GM12878 (cell line): ENCODE results near the gene LRRC3C. TPM values are rescaled to one million over a fixed set of nuclear protein-coding genes. Genes with fewer than 3 reads are reported as not detected.

Experiments
- ATAC-seq: fragments of 200-7000 bp; cut with Tn5 transposase; 3 replicates; pipeline ENCODE4 v1.9.1; 2020; ENCODE audit warnings: mild to moderate bottlenecking, moderate library complexity
- BruUV-seq: library from RNA; stranded (reverse); fragments of 400-500 nt; replicated peaks from 2 replicates; lab custom pipeline; 2021; lab: Mats Ljungman, UMichigan
- CTCF ChIA-PET: fragments of 300-600 bp; sonication (Branson Sonifier 250); formaldehyde crosslinking; extraction: SDS; loops from one replicate; lab custom pipeline; 2021; ENCODE audit warnings: inconsistent platforms; lab: Yijun Ruan, JAX
- POLR2A ChIA-PET: fragments of 350-600 bp; formaldehyde crosslinking; extraction: SDS; loops from one replicate; lab custom pipeline; 2021; ENCODE audit warnings: inconsistent platforms; lab: Charles Lee
- RAD21 ChIA-PET: fragments of 300-600 bp; sonication (Branson Sonifier 250); formaldehyde crosslinking; loops from one replicate; lab custom pipeline; 2023; ENCODE audit warnings: antibody characterized with exemption; ENCODE audit not compliant: unreplicated experiment; lab: Charles Lee
- SMC1A ChIA-PET: fragments of 300-600 bp; sonication (Branson Sonifier 250); formaldehyde crosslinking; loops from one replicate; lab custom pipeline; 2023; ENCODE audit not compliant: unreplicated experiment, uncharacterized antibody; lab: Charles Lee
- DNase-seq: peaks from one replicate; pipeline ENCODE4 v3.0.0-alpha.2; 2011; ENCODE audit warnings: low read depth, low spot score
- FAIRE-seq: peaks from 3 replicates; lab custom pipeline; 2011; peaks lifted over from hg19 to GRCh38; lab: Jason Lieb, UNC
- H2AFZ ChIP-seq: 2 replicates; pipeline ENCODE4 v1.6.0; 2011; ENCODE audit warnings: low read depth, low read length, control low read depth; ENCODE audit not compliant: control insufficient read depth
- H3K27ac ChIP-seq: 2 replicates; pipeline ENCODE4 v1.5.1; 2011; ENCODE audit warnings: control low read depth; ENCODE audit not compliant: control insufficient read depth, insufficient read depth
- H3K27me3 ChIP-seq, 2 experiments: replicated peaks in 1 of 2; 2 replicates each; pipeline versions ENCODE4 v1.6.0 to v1.6.1; 2011; ENCODE audit warnings: low read length in 1 of 2; ENCODE audit not compliant: control insufficient read depth in 2 of 2, insufficient read depth in 2 of 2
- H3K36me3 ChIP-seq, 2 experiments: 2 replicates each; pipeline ENCODE4 v1.5.1; 2011; ENCODE audit warnings: low read length in 1 of 2; ENCODE audit not compliant: control insufficient read depth in 2 of 2, insufficient read depth in 2 of 2
- H3K4me1 ChIP-seq: 2 replicates; pipeline ENCODE4 v1.6.1; 2011; ENCODE audit warnings: mild to moderate bottlenecking, low read length, moderate library complexity, mixed read lengths; ENCODE audit not compliant: control insufficient read depth, insufficient read depth
- H3K4me2 ChIP-seq: 2 replicates; pipeline ENCODE4 v1.6.0; 2011; ENCODE audit warnings: control low read depth; ENCODE audit not compliant: control insufficient read depth, insufficient read depth
- H3K4me3 ChIP-seq: fragments of 200-600 bp; sonication (generic); 2 replicates; pipeline ENCODE4 v1.5.1; 2016
- H3K79me2 ChIP-seq: 2 replicates; pipeline ENCODE4 v1.6.0; 2011; ENCODE audit warnings: low read length; ENCODE audit not compliant: control insufficient read depth, insufficient read depth
- H3K9ac ChIP-seq: 2 replicates; pipeline ENCODE4 v1.8.0; 2011; ENCODE audit warnings: low read length, control low read depth, mixed read lengths; ENCODE audit not compliant: control insufficient read depth, insufficient read depth
- H3K9me3 ChIP-seq: replicated peaks from 3 replicates; pipeline ENCODE4 v1.5.1; 2011; ENCODE audit warnings: mild to moderate bottlenecking, low read length; ENCODE audit not compliant: control insufficient read depth, insufficient read depth
- H4K20me1 ChIP-seq: 2 replicates; pipeline ENCODE4 v1.6.0; 2011; ENCODE audit not compliant: control insufficient read depth, insufficient read depth
- CHD2 ChIP-seq: IDR thresholded peaks from 2 replicates; pipeline ENCODE4 v1.6.1; 2011; ENCODE audit warnings: low read depth, low read length, improper control_type of control experiment, borderline replicate concordance
- ETV6 ChIP-seq, 2 experiments: fragments of 450-650 bp in 1 of 2; IDR thresholded peaks in 1 of 2; conservative IDR thresholded peaks in 1 of 2; 2 replicates each; pipeline ENCODE4 v1.6.1; 2014; ENCODE audit warnings: antibody characterized with exemption in 1 of 2, borderline replicate concordance in 1 of 2, low read depth in 1 of 2, mild to moderate bottlenecking in 1 of 2, moderate library complexity in 1 of 2
- FOS ChIP-seq: IDR thresholded peaks from 3 replicates; pipeline ENCODE4 v1.6.1; 2011; ENCODE audit warnings: borderline replicate concordance; ENCODE audit not compliant: insufficient read length; ENCODE audit errors: extremely low read depth
- KAT2A ChIP-seq: conservative IDR thresholded peaks from 2 replicates; pipeline ENCODE4 v1.6.1; 2011; ENCODE audit warnings: low read depth, low read length; ENCODE audit not compliant: control insufficient read depth
- NFYA ChIP-seq: IDR thresholded peaks from 2 replicates; pipeline ENCODE4 v1.6.1; 2011; ENCODE audit warnings: low read depth, mild to moderate bottlenecking, low read length, improper control_type of control experiment, borderline replicate concordance
- PAX8 ChIP-seq: fragments of 450-650 bp; IDR thresholded peaks from 2 replicates; pipeline ENCODE4 v1.6.1; 2017; ENCODE audit warnings: mild to moderate bottlenecking, moderate library complexity
- SIX5 ChIP-seq: IDR thresholded peaks from 2 replicates; pipeline ENCODE4 v1.6.1; 2011; ENCODE audit warnings: mild to moderate bottlenecking, low read depth, low read length, moderate library complexity; ENCODE audit not compliant: severe bottlenecking
- SPI1 ChIP-seq: IDR thresholded peaks from 2 replicates; pipeline ENCODE4 v1.6.1; 2011; ENCODE audit warnings: low read depth, mild to moderate bottlenecking, low read length, moderate library complexity, borderline replicate concordance; ENCODE audit not compliant: insufficient read depth
- TCF12 ChIP-seq: IDR thresholded peaks from 2 replicates; pipeline ENCODE4 v1.6.1; 2011; ENCODE audit warnings: low read depth, mild to moderate bottlenecking, low read length
- WGBS: methylation state at CpG from one replicate; pipeline ENCODE4 v1.1.6; 2016; ENCODE audit warnings: low lambda C conversion rate; ENCODE audit not compliant: insufficient replicate concordance, insufficient coverage; ENCODE audit errors: missing lambda C conversion rate; 5-methylcytosine and 5-hydroxymethylcytosine counted together
- in situ Hi-C: fragments of 300-500 bp; cut with MboI; formaldehyde crosslinking; loops from 9 replicates; pipeline ENCODE4 v1.14.3; 2018; ENCODE audit warnings: mixed read lengths
- intact Hi-C: fragments of 100-400 bp; cut with micrococcal nuclease; formaldehyde crosslinking; loops from one replicate; pipeline ENCODE4 v1.14.2; 2022; ENCODE audit not compliant: unreplicated experiment
- polyA plus RNA-seq, 11 experiments: library from polyadenylated mRNA; depleted of rRNA in 4 of 11; unstranded in 6 of 11; stranded (reverse) in 5 of 11; fragments of >200 nt; fragmentation: Nextera tagmentation in 4 of 11; fragmentation: Illumina TruSeq in 1 of 11; extraction: Ambion mirVana in 4 of 11; extraction: Trizol in 1 of 11; gene quantifications; 1 replicate in 1 of 11; 2 replicates in 10 of 11; pipeline versions ENCODE4 v1.2.1 to v1.2.3, GENCODE V29; 2011 to 2016; ENCODE audit warnings: inconsistent platforms in 2 of 11, missing spikeins in 2 of 11, low read depth in 1 of 11
- total RNA-seq, 4 experiments: library from RNA; depleted of rRNA in 3 of 4; stranded (reverse); fragments of >200 nt in 3 of 4; fragmentation: Illumina TruSeq in 1 of 4; extraction: Trizol in 1 of 4; gene quantifications; 2 replicates each; pipeline versions ENCODE4 v1.2.1 to v1.2.3, GENCODE V29; 2013 to 2021

Gene LRRC3C
- total and polyA plus RNA-seq, 10 of the 15 experiments (the other 5 are each of a cell fraction or from before 2014, with no cell fraction given) = not detected

DNA sequence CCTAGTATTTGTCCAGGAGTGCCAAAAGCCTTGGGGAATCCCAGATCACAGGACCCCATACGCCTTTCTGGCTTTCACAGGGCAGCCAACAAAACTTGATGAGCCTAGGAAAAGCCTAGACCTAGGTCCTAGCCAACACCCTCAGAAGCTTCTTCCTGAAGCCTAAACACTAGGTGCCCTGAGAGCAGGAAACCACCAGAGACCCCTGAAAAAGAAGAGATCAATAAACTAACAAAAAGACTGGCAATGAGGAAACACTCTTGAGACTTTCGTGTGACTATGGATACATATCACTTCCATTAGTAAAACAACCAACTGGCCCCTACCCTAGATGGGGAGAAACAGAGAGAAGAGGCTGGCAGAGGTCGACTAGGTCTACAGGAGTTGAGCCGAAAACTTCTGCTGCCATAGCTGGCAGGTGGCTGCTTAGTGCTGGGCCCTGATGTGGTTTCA, 1.4 kb upstream of the LRRC3C start:
- SMC1A ChIA-PET = interaction anchor here (1.0 to 5.7 kb wide), 6 partner anchors 11 to 150 kb away, joined by 3 to 46 read pairs (median 6); no protein-coding TSS in a partner anchor
- FAIRE-seq = no peak
- Histone ChIP-seq H3K9ac (peak overlapping the region; percentile 83), H4K20me1 (no peaks in the 10 kb centered on the region), H3K79me2 (peaks cover 56% of the 10 kb centered on the region), H3K9me3 (no peaks in the 10 kb centered on the region), H3K4me3 (peak overlapping the region; percentile 87), H3K36me3 (peaks cover 8 to 13% of the 10 kb centered on the region in 2 experiments; a peak in 3 of 4 replicates), H3K27ac (peak overlapping the region; percentile 82), H3K4me2 (peak overlapping the region; percentile 89), H3K27me3 (no peaks in the 10 kb centered on the region), H3K4me1 (peaks cover 34% of the 10 kb centered on the region), H2AFZ (no peak overlapping the region)
- CTCF ChIA-PET = interaction anchor here (0.6 to 2.2 kb wide), 8 partner anchors 10 to 61 kb away, joined by 3 to 12 read pairs (median 4); partner anchors contain the start of gene PSMD3
- DNase-seq = no peak
- BruUV-seq = no TSS peak
- POLR2A ChIA-PET = interaction anchor here (0.6 to 6.4 kb wide), 12 partner anchors 8 to 371 kb away, joined by 3 to 64 read pairs (median 4); no protein-coding TSS in a partner anchor
- intact Hi-C loops (loop anchor here (2.0 to 5.0 kb wide), 3 partner anchors 33 to 169 kb away; partner anchors contain the start of gene PSMD3), in situ Hi-C loops (no loop called here)
- ATAC-seq = no peak
- 15% methylated on average over 4 of the region's 4 CpGs for WGBS
- TF ChIP-seq FOS = no peak
- peak in 1 of 2 experiments; percentile 10; a peak in 1 of 4 replicates for TF ChIP-seq ETV6 (conservative IDR thresholded peaks at IDR 0.05 in 1 of 2, IDR thresholded peaks at IDR 0.05 in 1 of 2; ENCODE audit: borderline replicate concordance in 1 of 2, low read depth in 1 of 2)
- TF ChIP-seq PAX8 = no peak
- no peak for TF ChIP-seq SIX5
- TF ChIP-seq CHD2 = no peak
- TF ChIP-seq SPI1 = no peak
- no peak for TF ChIP-seq NFYA
- TF ChIP-seq TCF12 = 0 out of 2 replicates have a peak, but pooled peaks have one; percentile 52
- TF ChIP-seq KAT2A = no peak
- TF ChIP-seq, all 136 proteins: peak for 2
- RAD21 ChIA-PET = interaction anchor here (0.9 to 4.2 kb wide), 7 partner anchors 10 to 171 kb away, joined by 4 to 35 read pairs (median 6); partner anchors contain the start of gene PSMD3
